T-helper 2 cell (primary cell): ENCODE results near the gene TMCO4.

Experiments used
- DNase-seq, 5 experiments: peaks; one replicate each; pipeline versions ENCODE4 v3.0.0 to v3.0.0-alpha.2; 2012 to 2022

Gene TMCO4

GRCh38 chr1:19633106-19633505 is 166.6 kb downstream of the TMCO4 start:
- no peak for DNase-seq
